Esophagus squamous epithelium (tissue), 5 donors: ENCODE data around the gene PRODH2. TPM values are rescaled to one million over a fixed set of nuclear protein-coding genes. Genes with fewer than 3 reads are reported as not detected.

Experiments used
- DNase-seq: peaks from one replicate; lab custom pipeline; 2025; lab: John Stamatoyannopoulos, UW
- H3K27ac ChIP-seq, 4 donors: fragments of 200-600 bp; sonication (generic); one replicate each; pipeline ENCODE4 v1.5.1; 2016 to 2019; ENCODE audit warnings: mild to moderate bottlenecking in 1 of 4
- H3K27me3 ChIP-seq, 4 donors: fragments of 200-600 bp; sonication (generic); 1 replicate in 3 of 4; 2 replicates in 1 of 4; pipeline versions ENCODE4 v1.5.1 to v1.6.0; 2017 to 2021; ENCODE audit warnings: antibody characterized with exemption in 1 of 4
- H3K36me3 ChIP-seq, 3 donors: fragments of 200-600 bp; sonication (generic); one replicate each; pipeline ENCODE4 v1.5.1; 2016 to 2019
- H3K4me1 ChIP-seq, 3 donors: fragments of 200-600 bp; sonication (generic); one replicate each; pipeline ENCODE4 v1.5.1; 2017 to 2019
- H3K4me3 ChIP-seq, 4 donors: fragments of 200-600 bp; sonication (generic); 1 replicate in 3 of 4; 2 replicates in 1 of 4; pipeline ENCODE4 v1.5.1; 2016 to 2019; ENCODE audit warnings: mild to moderate bottlenecking in 2 of 4, moderate library complexity in 1 of 4
- H3K9me3 ChIP-seq, 3 donors: fragments of 200-600 bp; sonication (generic); one replicate each; pipeline ENCODE4 v1.5.1; 2016 to 2019
- CTCF ChIP-seq, 6 experiments: fragments of 450-650 bp in 4 of 6; fragments of 200-600 bp in 2 of 6; sonication (generic) in 2 of 6; IDR thresholded peaks; one replicate each; pipeline ENCODE4 v1.5.1; 2016 to 2019; ENCODE audit warnings: antibody characterized with exemption in 6 of 6, mild to moderate bottlenecking in 4 of 6, moderate library complexity in 4 of 6
- POLR2A ChIP-seq, 4 donors: fragments of 450-650 bp; IDR thresholded peaks; one replicate each; pipeline ENCODE4 v1.6.1; 2017; ENCODE audit warnings: antibody characterized with exemption in 4 of 4, mild to moderate bottlenecking in 4 of 4, moderate library complexity in 3 of 4
- WGBS, 2 donors: methylation state at CpG; one replicate each; pipeline ENCODE4 v1.1.5; 2018; 5-methylcytosine and 5-hydroxymethylcytosine counted together
- intact Hi-C: fragments of 100-400 bp; cut with DNase I; formaldehyde crosslinking; loops from one replicate; pipeline ENCODE4 v1.15.0; 2022
- total RNA-seq, 4 donors: library from RNA; depleted of rRNA; stranded (reverse); fragments of >200 nt; gene quantifications; one replicate each; pipeline ENCODE4 v1.1.0, GENCODE V29; 2016
- donor health status: DM: yes; HTN: yes; CAD: no.

Gene PRODH2
- total RNA-seq, 4 donors from 2014 or later, result not detected

- DNase-seq, result no peak
- Histone ChIP-seq H3K4me3 (no peak overlapping the region), H3K9me3 (no peaks in the 10 kb centered on the region), H3K4me1 (peaks cover 0 to 2% (median 0%) of the 10 kb centered on the region in 3 donors), H3K27me3 (no peaks in the 10 kb centered on the region), H3K27ac (no peak overlapping the region), H3K36me3 (peaks cover 0 to 69% (median 0%) of the 10 kb centered on the region in 3 donors)
- intact Hi-C loops, result loop anchor here (10.0 kb wide), 1 partner anchor 167 kb away; the partner anchor contains the start of gene LRFN3
- 82 to 93% methylated on average over 3 to 12 of the region's 34 CpGs for whole genome bisulfite sequencing, 2 donors
- TF ChIP-seq POLR2A (IDR thresholded peaks at IDR 0.05) (no peak), CTCF (IDR thresholded peaks at IDR 0.05) (no peak)
These were observed 45.2 kb downstream of the PRODH2 start for GRCh38 chr19:35767288-35768081.

- TF ChIP-seq POLR2A (IDR thresholded peaks at IDR 0.05) (no peak), CTCF (IDR thresholded peaks at IDR 0.05) (no peak)
- Histone ChIP-seq H3K27ac (no peak overlapping the region), H3K9me3 (no peaks in the 10 kb centered on the region), H3K4me1 (no peaks in the 10 kb centered on the region), H3K4me3 (no peak overlapping the region), H3K36me3 (peaks cover 0 to 77% (median 0%) of the 10 kb centered on the region in 3 donors), H3K27me3 (no peaks in the 10 kb centered on the region)
- WGBS, 2 donors, result 75 to 79% methylated on average over 3 to 5 of the region's 11 CpGs
- DNase-seq, result no peak
- intact Hi-C loops, result loop anchor here (10.0 kb wide), 1 partner anchor 168 kb away; the partner anchor contains the start of gene LRFN3
These were observed 46.0 kb downstream of the PRODH2 start for GRCh38 chr19:35766571-35767104.

GRCh38 chr19:35764432-35765315 lies 48.0 kb downstream of the PRODH2 start:
- DNase-seq, result no peak
- Histone ChIP-seq H3K27me3 (no peaks in the 10 kb centered on the region), H3K36me3 (peaks cover 0 to 93% (median 0%) of the 10 kb centered on the region in 3 donors), H3K27ac (no peak overlapping the region), H3K9me3 (no peaks in the 10 kb centered on the region), H3K4me3 (no peak overlapping the region), H3K4me1 (peaks cover 0 to 3% (median 0%) of the 10 kb centered on the region in 3 donors)
- WGBS, 2 donors, result 95 to 97% methylated on average over 10 to 16 of the region's 17 CpGs
- intact Hi-C loops, result loop anchor here (10.0 kb wide), 1 partner anchor 170 kb away; the partner anchor contains the start of gene LRFN3
- TF ChIP-seq POLR2A (IDR thresholded peaks at IDR 0.05) (no peak), CTCF (IDR thresholded peaks at IDR 0.05) (no peak)

GRCh38 chr19:35760711-35761349 lies 51.8 kb downstream of the PRODH2 start:
- Histone ChIP-seq H3K9me3 (no peaks in the 10 kb centered on the region), H3K36me3 (peaks cover 0 to 57% (median 0%) of the 10 kb centered on the region in 3 donors), H3K4me1 (peaks cover 24 to 36% (median 29%) of the 10 kb centered on the region in 3 donors), H3K4me3 (no peak overlapping the region), H3K27ac (no peak overlapping the region), H3K27me3 (no peaks in the 10 kb centered on the region)
- TF ChIP-seq POLR2A (IDR thresholded peaks at IDR 0.05) (no peak), CTCF (IDR thresholded peaks at IDR 0.05) (peak in 1 of 6 experiments; percentile 7)
- 91 to 95% methylated on average over 4 of the region's 4 CpGs for WGBS, 2 donors
- no peak for DNase-seq
- intact Hi-C loops, result loop anchor here (10.0 kb wide), 1 partner anchor 174 kb away; the partner anchor contains the start of gene LRFN3
